Pancreas (tissue), 10 donors: ENCODE data around the gene PVALB. TPM values are rescaled to one million over a fixed set of nuclear protein-coding genes. Genes with fewer than 3 reads are reported as not detected.

Source experiments
- ATAC-seq, 4 donors: fragments of 200-7000 bp; cut with Tn5 transposase; one replicate each; pipeline versions ENCODE4 v1.8.0 to v1.9.1; 2020; ENCODE audit warnings: mild to moderate bottlenecking in 4 of 4, moderate library complexity in 4 of 4
- DNase-seq, 6 donors: peaks; one replicate each; pipeline ENCODE4 v3.0.0-alpha.2; 2020
- FAIRE-seq: peaks from 2 replicates; lab custom pipeline; 2012; peaks lifted over from hg19 to GRCh38; lab: Jason Lieb, UNC
- H3K27ac ChIP-seq, 4 donors: fragments of 200-600 bp; sonication (generic); 1 replicate in 3 of 4; 2 replicates in 1 of 4; pipeline versions ENCODE4 v1.5.0 to v1.8.0; 2020
- H3K27me3 ChIP-seq, 4 donors: fragments of 200-600 bp; one replicate each; pipeline ENCODE4 v1.8.0; 2021
- H3K36me3 ChIP-seq, 3 donors: fragments of 200-600 bp; sonication (generic) in 1 of 3; one replicate each; pipeline versions ENCODE4 v1.5.0 to v1.8.0; 2020 to 2021
- H3K4me1 ChIP-seq, 3 donors: fragments of 200-600 bp; one replicate each; pipeline ENCODE4 v1.8.0; 2021
- H3K4me3 ChIP-seq, 4 donors: fragments of 200-600 bp; sonication (generic) in 2 of 4; one replicate each; pipeline versions ENCODE4 v1.5.0 to v1.8.0; 2020 to 2021
- H3K9me3 ChIP-seq, 4 donors: fragments of 200-600 bp; one replicate each; pipeline ENCODE4 v1.8.0; 2021
- WGBS, 2 donors: extraction: QIAGEN DNeasy Blood & Tissue Kit; methylation state at CpG; one replicate each; pipeline ENCODE4 v1.1.7; 2013; 5-methylcytosine and 5-hydroxymethylcytosine counted together
- intact Hi-C, 3 donors: fragments of 100-400 bp; cut with DNase I; formaldehyde crosslinking; loops; one replicate each; pipeline versions ENCODE4 v1.11.1 to v1.14.2; 2022
- polyA plus RNA-seq, 2 donors: library from polyadenylated mRNA; stranded (reverse); fragments of 200-250 nt; gene quantifications; one replicate each; pipeline ENCODE4 v1.2.3, GENCODE V29; 2013
- total RNA-seq, 6 donors: library from RNA; stranded (reverse); fragmentation: NEBNext Ultra II Directional in 4 of 6; extraction: Animal tissue kit (Norgen Biotek cat#: 25700) in 4 of 6; gene quantifications; one replicate each; pipeline versions ENCODE4 v1.2.1 to v1.2.4, GENCODE V29; 2021 to 2023
- TF ChIP-seq, protein P1 (sequence below), 4 donors: fragments of 200-600 bp; sonication (generic) in 3 of 4; IDR thresholded peaks; one replicate each; pipeline versions ENCODE4 v1.5.0 to v1.8.0; 2021; ENCODE audit warnings: antibody characterized with exemption in 4 of 4
- donor health status: healthy with polysubstance abuse.
- donor health status: DM: no; HTN: no; CAD: no; lungs with moderate emphysema.
- donor health status: DM: no; HTN: no; CAD: no.
- donor health status: control.
- donor health status: control.
- donor health status: Bipolar disorder and iron deficiency.
- donor health status: DM: yes; HTN: yes; CAD: no.
- donor health status: DM: no; HTN: no; CAD: no.
- donor health status: DM: no; HTN: no; CAD: no.
- donor health status: DM: yes; HTN: yes; CAD: no.

PVALB gene
- total and polyA plus RNA-seq, 8 donors, result 0.54 TPM; not detected in 7

DNA sequence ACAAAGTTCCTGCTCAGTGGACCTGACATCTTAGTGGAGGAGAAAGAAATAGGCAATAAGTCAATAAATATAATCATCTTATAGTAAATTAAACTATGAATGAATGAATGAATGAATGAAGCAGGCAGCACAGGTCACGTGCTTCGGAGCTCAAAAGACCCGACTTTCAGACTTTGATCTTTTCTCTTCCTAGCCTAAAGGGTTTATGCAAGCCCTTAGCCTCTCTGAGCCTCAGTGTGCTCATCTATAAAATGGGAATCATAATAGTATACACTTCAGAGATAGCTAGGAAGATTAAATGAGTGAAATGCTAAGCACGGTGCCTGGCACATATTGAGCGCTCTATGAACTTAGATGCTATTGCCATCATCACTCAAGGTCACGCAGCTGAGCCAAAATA is 7.5 kb downstream of the PVALB start:
- no peak for FAIRE-seq
- TF ChIP-seq, protein P1, sequence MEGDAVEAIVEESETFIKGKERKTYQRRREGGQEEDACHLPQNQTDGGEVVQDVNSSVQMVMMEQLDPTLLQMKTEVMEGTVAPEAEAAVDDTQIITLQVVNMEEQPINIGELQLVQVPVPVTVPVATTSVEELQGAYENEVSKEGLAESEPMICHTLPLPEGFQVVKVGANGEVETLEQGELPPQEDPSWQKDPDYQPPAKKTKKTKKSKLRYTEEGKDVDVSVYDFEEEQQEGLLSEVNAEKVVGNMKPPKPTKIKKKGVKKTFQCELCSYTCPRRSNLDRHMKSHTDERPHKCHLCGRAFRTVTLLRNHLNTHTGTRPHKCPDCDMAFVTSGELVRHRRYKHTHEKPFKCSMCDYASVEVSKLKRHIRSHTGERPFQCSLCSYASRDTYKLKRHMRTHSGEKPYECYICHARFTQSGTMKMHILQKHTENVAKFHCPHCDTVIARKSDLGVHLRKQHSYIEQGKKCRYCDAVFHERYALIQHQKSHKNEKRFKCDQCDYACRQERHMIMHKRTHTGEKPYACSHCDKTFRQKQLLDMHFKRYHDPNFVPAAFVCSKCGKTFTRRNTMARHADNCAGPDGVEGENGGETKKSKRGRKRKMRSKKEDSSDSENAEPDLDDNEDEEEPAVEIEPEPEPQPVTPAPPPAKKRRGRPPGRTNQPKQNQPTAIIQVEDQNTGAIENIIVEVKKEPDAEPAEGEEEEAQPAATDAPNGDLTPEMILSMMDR (IDR thresholded peaks at IDR 0.05), result no peak
- Histone ChIP-seq H3K9me3 (no peaks in the 10 kb centered on the region), H3K36me3 (no peaks in the 10 kb centered on the region), H3K27ac (no peak overlapping the region), H3K4me1 (no peaks in the 10 kb centered on the region), H3K4me3 (no peak overlapping the region), H3K27me3 (no peaks in the 10 kb centered on the region)
- no peak for DNase-seq
- 83 to 85% methylated on average over 6 of the region's 6 CpGs for WGBS, 2 donors
- ATAC-seq, result no peak
- intact Hi-C loops, result no loop called here

GRCh38 chr22:36808721-36809344 is 8.0 kb downstream of the PVALB start:
- WGBS, 2 donors, result 70 to 73% methylated on average over 1 of the region's 1 CpG
- H3K4me1 ChIP-seq, result no peaks in the 10 kb centered on the region
- TF ChIP-seq, protein P1 (IDR thresholded peaks at IDR 0.05), result no peak
- intact Hi-C loops, result no loop called here
- FAIRE-seq (no peak), ATAC-seq (no peak), DNase-seq (no peak)
- H3K27me3 ChIP-seq, result no peaks in the 10 kb centered on the region
- H3K36me3 ChIP-seq, result no peaks in the 10 kb centered on the region
- no peaks in the 10 kb centered on the region for H3K9me3 ChIP-seq
- no peak overlapping the region for H3K4me3 ChIP-seq
- no peak overlapping the region for H3K27ac ChIP-seq

DNA sequence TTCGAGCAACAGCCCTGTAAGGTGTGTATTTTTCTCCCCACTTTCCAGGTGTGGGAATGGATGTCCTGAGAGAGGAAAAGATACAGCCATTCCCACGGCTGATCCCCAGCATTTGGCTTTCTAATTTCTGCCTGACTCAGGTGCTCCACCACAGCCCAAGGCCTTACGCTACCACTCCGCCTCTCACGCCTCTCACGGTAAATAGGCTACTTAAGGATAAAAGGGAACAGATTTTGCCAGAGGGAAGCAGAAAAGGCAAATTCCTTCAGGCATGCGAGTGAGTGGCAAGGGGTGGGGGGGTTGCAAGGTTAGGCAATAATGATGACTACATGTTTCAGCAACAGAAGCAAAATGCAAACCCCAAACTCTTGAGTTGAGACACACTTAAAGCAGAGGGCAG is 9.2 kb downstream of the PVALB start:
- H3K4me3 ChIP-seq, result no peak overlapping the region
- no peaks in the 10 kb centered on the region for H3K27me3 ChIP-seq
- FAIRE-seq (no peak), ATAC-seq (no peak), DNase-seq (no peak)
- no peaks in the 10 kb centered on the region for H3K9me3 ChIP-seq
- H3K36me3 ChIP-seq, result no peaks in the 10 kb centered on the region
- intact Hi-C loops, result no loop called here
- TF ChIP-seq, protein P1 (IDR thresholded peaks at IDR 0.05), result no peak
- WGBS, 2 donors, result 82 to 87% methylated on average over 7 of the region's 7 CpGs
- no peak overlapping the region for H3K27ac ChIP-seq
- H3K4me1 ChIP-seq, result no peaks in the 10 kb centered on the region

DNA sequence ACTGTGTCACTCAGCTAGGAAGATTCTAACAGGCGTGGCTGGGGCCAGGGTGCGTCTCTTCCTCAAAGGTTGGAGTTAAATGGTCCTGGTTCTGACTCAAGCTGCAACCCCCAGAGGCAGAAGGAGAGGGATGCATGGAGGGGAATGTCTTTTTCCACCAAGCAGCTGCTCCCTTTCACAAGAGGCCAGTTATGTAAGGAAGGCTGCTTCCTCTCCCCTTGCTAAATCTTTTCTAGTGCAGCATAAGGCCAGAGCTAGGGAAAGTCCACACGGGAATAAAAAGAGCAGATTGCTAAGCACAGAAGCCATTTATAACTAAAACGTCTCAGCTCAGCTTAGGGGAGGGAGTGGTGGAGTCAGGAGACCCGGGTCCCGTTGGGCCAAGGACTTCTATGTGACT is 10.0 kb downstream of the PVALB start:
- intact Hi-C loops, result no loop called here
- no peaks in the 10 kb centered on the region for H3K4me1 ChIP-seq
- no peaks in the 10 kb centered on the region for H3K27me3 ChIP-seq
- H3K9me3 ChIP-seq, result no peaks in the 10 kb centered on the region
- TF ChIP-seq, protein P1 (IDR thresholded peaks at IDR 0.05), result no peak
- no peak overlapping the region for H3K4me3 ChIP-seq
- ATAC-seq (no peak), FAIRE-seq (no peak), DNase-seq (no peak)
- no peak overlapping the region for H3K27ac ChIP-seq
- 34 to 41% methylated on average over 6 of the region's 6 CpGs for WGBS, 2 donors
- no peaks in the 10 kb centered on the region for H3K36me3 ChIP-seq

DNA sequence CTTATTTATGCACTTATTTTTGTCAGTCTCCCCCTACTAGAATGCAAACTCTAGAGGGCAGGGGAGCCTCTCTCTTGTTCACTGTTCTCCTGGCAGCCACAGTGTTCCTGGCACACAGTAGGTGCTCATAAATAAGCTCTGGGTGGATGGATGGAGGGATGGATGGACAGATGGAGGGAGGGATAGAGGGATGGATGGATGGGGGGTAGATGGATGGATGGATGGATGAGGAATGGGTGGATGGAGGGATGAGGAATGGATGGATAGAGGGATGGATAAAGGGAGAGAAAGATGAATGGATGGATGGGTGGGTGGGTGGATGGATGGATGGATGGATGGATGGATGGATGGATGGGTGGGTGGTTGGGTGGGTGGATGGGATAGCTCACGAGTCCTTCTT is 13.5 kb downstream of the PVALB start:
- intact Hi-C loops, result no loop called here
- Histone ChIP-seq H3K9me3 (no peaks in the 10 kb centered on the region), H3K27ac (no peak overlapping the region), H3K27me3 (no peaks in the 10 kb centered on the region), H3K36me3 (no peaks in the 10 kb centered on the region), H3K4me1 (no peaks in the 10 kb centered on the region), H3K4me3 (no peak overlapping the region)
- TF ChIP-seq, protein P1 (IDR thresholded peaks at IDR 0.05), result no peak
- WGBS, 2 donors, result 32 to 37% methylated on average over 1 of the region's 1 CpG
- no peak for DNase-seq
- no peak for FAIRE-seq
- ATAC-seq, result no peak
